Sigmoid colon (tissue), 4 donors: ENCODE measurements around the gene LECT2.

Experiments
- CTCF ChIP-seq, 4 experiments: fragments of 450-650 bp in 3 of 4; fragments of 200-600 bp in 1 of 4; IDR thresholded peaks; one replicate each; pipeline ENCODE4 v1.5.1; 2016 to 2019; ENCODE audit warnings: antibody characterized with exemption in 4 of 4, mild to moderate bottlenecking in 3 of 4, moderate library complexity in 2 of 4
- EP300 ChIP-seq, 4 donors: sonication (generic); formaldehyde crosslinking; IDR thresholded peaks; one replicate each; pipeline ENCODE4 v1.6.1; 2017; ENCODE audit warnings: antibody characterized with exemption in 4 of 4
- POLR2A ChIP-seq, 2 donors: fragments of 450-650 bp; IDR thresholded peaks; one replicate each; pipeline ENCODE4 v1.6.1; 2016; ENCODE audit warnings: antibody characterized with exemption in 2 of 2, mild to moderate bottlenecking in 2 of 2, moderate library complexity in 2 of 2

- TF ChIP-seq CTCF (IDR thresholded peaks at IDR 0.05): no peak
- TF ChIP-seq EP300 (IDR thresholded peaks at IDR 0.05): no peak
- no peak for TF ChIP-seq POLR2A (IDR thresholded peaks at IDR 0.05)
Measured at GRCh38 chr5:135915466-135916001, 39.2 kb downstream of the LECT2 start.
